SK-N-SH treated with all-trans-retinoic acid at 6 μM for 48 hours (cell line): ENCODE measurements around the gene FAM177A1.

Source experiments
- ATAC-seq: fragments of 200-7000 bp; cut with Tn5 transposase; 3 replicates; pipeline ENCODE4 v1.9.1; 2020; ENCODE audit warnings: mild to moderate bottlenecking, moderate library complexity
- ARNTL ChIP-seq: fragments of 450-650 bp; formaldehyde crosslinking; IDR thresholded peaks from 2 replicates; pipeline ENCODE4 v1.5.0; 2020; ENCODE audit warnings: low read depth, mild to moderate bottlenecking, moderate library complexity, borderline replicate concordance
- BACH2 ChIP-seq: fragments of 250-450 bp; sonication (Bioruptor Pico); IDR thresholded peaks from 2 replicates; pipeline ENCODE4 v1.9.0; 2021; ENCODE audit warnings: mild to moderate bottlenecking, borderline replicate concordance
- CREB5 ChIP-seq: fragments of 250-450 bp; sonication (Bioruptor Pico); IDR thresholded peaks from 2 replicates; pipeline ENCODE4 v1.5.1; 2020; ENCODE audit warnings: low read depth, mild to moderate bottlenecking, moderate library complexity
- CSDC2 ChIP-seq: fragments of 250-450 bp; sonication (Bioruptor Pico); IDR thresholded peaks from 2 replicates; pipeline ENCODE4 v1.5.0; 2020; ENCODE audit warnings: mild to moderate bottlenecking, moderate library complexity
- CSRNP3 ChIP-seq: fragments of 250-450 bp; sonication (Bioruptor Pico); IDR thresholded peaks from 2 replicates; pipeline ENCODE4 v1.5.1; 2021; ENCODE audit warnings: mild to moderate bottlenecking, moderate library complexity
- ESRRG ChIP-seq: fragments of 250-450 bp; sonication (Bioruptor Pico); IDR thresholded peaks from 2 replicates; pipeline ENCODE4 v1.6.1; 2021; ENCODE audit warnings: mild to moderate bottlenecking
- GLIS3 ChIP-seq: fragments of 250-450 bp; sonication (Bioruptor Pico); IDR thresholded peaks from 2 replicates; pipeline ENCODE4 v1.5.0; 2020; ENCODE audit warnings: mild to moderate bottlenecking, moderate library complexity
- ISL1 ChIP-seq: fragments of 250-450 bp; sonication (Bioruptor Pico); IDR thresholded peaks from 2 replicates; pipeline ENCODE4 v2.1.2; 2022; ENCODE audit warnings: mild to moderate bottlenecking, moderate library complexity
- OSR1 ChIP-seq: fragments of 250-450 bp; sonication (Bioruptor Pico); IDR thresholded peaks from 2 replicates; pipeline ENCODE4 v1.8.0; 2022; ENCODE audit warnings: moderate library complexity, mild to moderate bottlenecking, inconsistent platforms
- PATZ1 ChIP-seq: fragments of 250-450 bp; sonication (Bioruptor Pico); IDR thresholded peaks from 2 replicates; pipeline ENCODE4 v1.8.0; 2020; ENCODE audit warnings: mild to moderate bottlenecking, moderate library complexity, borderline replicate concordance
- POU6F1 ChIP-seq: fragments of 250-450 bp; sonication (Bioruptor Pico); IDR thresholded peaks from 2 replicates; pipeline ENCODE4 v1.8.0; 2021; ENCODE audit warnings: low read depth, mild to moderate bottlenecking, moderate library complexity, borderline replicate concordance
- PPARA ChIP-seq: fragments of 250-450 bp; sonication (Bioruptor Pico); IDR thresholded peaks from 2 replicates; pipeline ENCODE4 v1.5.0; 2020; ENCODE audit warnings: mild to moderate bottlenecking, borderline replicate concordance
- RARB ChIP-seq: fragments of 250-450 bp; sonication (Bioruptor Pico); IDR thresholded peaks from 2 replicates; pipeline ENCODE4 v1.8.0; 2021; ENCODE audit warnings: mild to moderate bottlenecking, moderate library complexity
- SNAI2 ChIP-seq: fragments of 250-450 bp; sonication (Bioruptor Pico); IDR thresholded peaks from 2 replicates; pipeline ENCODE4 v1.5.0; 2020; ENCODE audit warnings: mild to moderate bottlenecking, moderate library complexity
- TCF4 ChIP-seq: fragments of 250-450 bp; sonication (Bioruptor Pico); IDR thresholded peaks from 2 replicates; pipeline ENCODE4 v1.8.0; 2021; ENCODE audit warnings: mild to moderate bottlenecking, moderate library complexity, borderline replicate concordance
- TOX ChIP-seq: fragments of 250-450 bp; sonication (Bioruptor Pico); IDR thresholded peaks from 2 replicates; pipeline ENCODE4 v1.8.0; 2021; ENCODE audit warnings: mild to moderate bottlenecking, moderate library complexity, borderline replicate concordance
- TSHZ2 ChIP-seq: fragments of 250-450 bp; sonication (Bioruptor Pico); IDR thresholded peaks from 2 replicates; pipeline ENCODE4 v1.5.0; 2020; ENCODE audit warnings: mild to moderate bottlenecking, moderate library complexity
- ZC3H10 ChIP-seq: fragments of 250-450 bp; sonication (Bioruptor Pico); IDR thresholded peaks from 2 replicates; pipeline ENCODE4 v1.5.1; 2021; ENCODE audit warnings: mild to moderate bottlenecking, moderate library complexity
- ZFP30 ChIP-seq: fragments of 450-650 bp; formaldehyde crosslinking; IDR thresholded peaks from 2 replicates; pipeline ENCODE4 v1.5.0; 2022; ENCODE audit warnings: mild to moderate bottlenecking, moderate library complexity
- ZNF565 ChIP-seq: fragments of 450-650 bp; formaldehyde crosslinking; conservative IDR thresholded peaks from 2 replicates; pipeline ENCODE4 v1.5.0; 2020; ENCODE audit warnings: low read depth, mild to moderate bottlenecking, moderate library complexity
- ZNF70 ChIP-seq: fragments of 450-650 bp; formaldehyde crosslinking; IDR thresholded peaks from 2 replicates; pipeline ENCODE4 v1.5.0; 2020; ENCODE audit warnings: mild to moderate bottlenecking, moderate library complexity
- ZNF8 ChIP-seq: fragments of 450-650 bp; formaldehyde crosslinking; IDR thresholded peaks from 2 replicates; pipeline ENCODE4 v1.5.0; 2020; ENCODE audit warnings: mild to moderate bottlenecking, moderate library complexity

The FAM177A1 gene

GRCh38 chr14:35079742-35080141, 33.7 kb downstream of the FAM177A1 start:
- no peak for ATAC-seq
- no peak for TF ChIP-seq CSRNP3 (CRISPR knock-in tag)
- no peak for TF ChIP-seq RARB
- TF ChIP-seq SNAI2, result no peak
- TF ChIP-seq ZNF8, result no peak
- no peak for TF ChIP-seq ZC3H10 (CRISPR knock-in tag)
- TF ChIP-seq BACH2 (CRISPR knock-in tag), result no peak
- no peak for TF ChIP-seq CSDC2 (CRISPR knock-in tag)
- TF ChIP-seq OSR1 (CRISPR knock-in tag), result no peak
- no peak for TF ChIP-seq ARNTL (CRISPR knock-in tag)
- no peak for TF ChIP-seq ISL1 (CRISPR knock-in tag)
- TF ChIP-seq CREB5 (CRISPR knock-in tag), result no peak
- TF ChIP-seq POU6F1 (CRISPR knock-in tag), result no peak
- TF ChIP-seq PATZ1, result no peak
- no peak for TF ChIP-seq TOX (CRISPR knock-in tag)
- TF ChIP-seq GLIS3 (CRISPR knock-in tag), result no peak
- no peak for TF ChIP-seq ZFP30 (CRISPR knock-in tag)
- no peak for TF ChIP-seq ZNF565

- TF ChIP-seq PATZ1, result no peak
- TF ChIP-seq SNAI2, result no peak
- TF ChIP-seq ZNF565, result no peak
- no peak for TF ChIP-seq TSHZ2 (CRISPR knock-in tag)
- no peak for TF ChIP-seq ZC3H10 (CRISPR knock-in tag)
- TF ChIP-seq POU6F1 (CRISPR knock-in tag), result no peak
- TF ChIP-seq GLIS3 (CRISPR knock-in tag), result no peak
- TF ChIP-seq CSDC2 (CRISPR knock-in tag), result no peak
- TF ChIP-seq PPARA (CRISPR knock-in tag), result no peak
- no peak for TF ChIP-seq TCF4 (CRISPR knock-in tag)
- no peak for TF ChIP-seq ZNF70 (CRISPR knock-in tag)
- TF ChIP-seq ESRRG (CRISPR knock-in tag), result no peak
- no peak for TF ChIP-seq TOX (CRISPR knock-in tag)
- no peak for TF ChIP-seq ZFP30 (CRISPR knock-in tag)
- no peak for TF ChIP-seq ISL1 (CRISPR knock-in tag)
- TF ChIP-seq OSR1 (CRISPR knock-in tag), result no peak
- no peak for TF ChIP-seq BACH2 (CRISPR knock-in tag)
- no peak for ATAC-seq
These were observed 37.6 kb downstream of the FAM177A1 start for GRCh38 chr14:35083530-35084150.
